Measurements from ENCODE around the gene EEPD1. TPM values are rescaled to one million over a fixed set of nuclear protein-coding genes. Genes with fewer than 3 reads are reported as not detected.

Gene EEPD1
- total and polyA plus RNA-seq, 4 donors = 2.3 to 12.3 (median 7.1) TPM

DNA sequence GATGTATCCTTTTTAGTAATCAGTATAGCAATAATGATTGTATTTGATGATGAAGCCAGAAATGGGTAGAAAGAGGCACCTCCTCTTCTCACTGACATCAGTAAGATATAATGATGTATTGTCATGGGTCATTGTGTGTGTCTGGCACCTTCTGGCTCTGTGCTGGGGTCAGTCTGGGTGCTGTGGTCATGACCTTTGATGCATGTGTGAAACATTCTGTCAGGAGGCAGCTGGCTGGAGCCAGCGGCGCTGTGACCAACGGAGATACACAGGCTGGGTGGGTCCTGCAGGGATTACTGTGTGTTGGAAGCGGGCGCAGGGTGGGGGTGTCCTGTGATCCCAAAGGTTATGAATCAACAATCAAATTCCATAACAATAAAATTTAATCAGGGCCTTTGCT, 35.2 kb downstream of the EEPD1 start:
- Histone ChIP-seq H3K9me3 (ENCODE audit: control insufficient read depth in 4 of 4, low read length in 3 of 4) (no peaks in the 10 kb centered on the region), H3K36me3 (ENCODE audit: control insufficient read depth in 4 of 4, insufficient read depth in 3 of 4, low read depth in 1 of 4, low read length in 3 of 4) (no peaks in the 10 kb centered on the region), H3K9ac (ENCODE audit: low read depth in 1 of 2, low read length in 2 of 2) (no peak overlapping the region), H3K27me3 (ENCODE audit: control insufficient read depth in 4 of 4, insufficient read depth in 4 of 4, low read length in 3 of 4) (no peaks in the 10 kb centered on the region), H3K4me3 (ENCODE audit: low read depth in 1 of 3, low read length in 3 of 3) (no peak overlapping the region), H3K4me1 (ENCODE audit: control insufficient read depth in 4 of 4, insufficient read depth in 4 of 4, low read length in 3 of 4) (peaks cover 0 to 29% (median 12%) of the 10 kb centered on the region in 4 donors), H3K27ac (ENCODE audit: low read depth in 1 of 2, low read length in 2 of 2) (no peak overlapping the region)
- 52% methylated on average over 5 of the region's 5 CpGs for WGBS
- TF ChIP-seq RXRA (IDR thresholded peaks at IDR 0.05) (peak; percentile 90 to 93), HNF4A (conservative IDR thresholded peaks at IDR 0.05) (peak; percentile 51 to 64), NR2F2 (IDR thresholded peaks at IDR 0.05) (peak; percentile 44), EGR1 (IDR thresholded peaks at IDR 0.05; ENCODE audit: low read depth in 2 of 2) (no peak), RAD21 (IDR thresholded peaks at IDR 0.05) (peak; percentile 8 to 46), SP1 (IDR thresholded peaks at IDR 0.05) (peak; percentile 30), HNF4G (IDR thresholded peaks at IDR 0.05) (no peak)
- TF ChIP-seq, protein P1, sequence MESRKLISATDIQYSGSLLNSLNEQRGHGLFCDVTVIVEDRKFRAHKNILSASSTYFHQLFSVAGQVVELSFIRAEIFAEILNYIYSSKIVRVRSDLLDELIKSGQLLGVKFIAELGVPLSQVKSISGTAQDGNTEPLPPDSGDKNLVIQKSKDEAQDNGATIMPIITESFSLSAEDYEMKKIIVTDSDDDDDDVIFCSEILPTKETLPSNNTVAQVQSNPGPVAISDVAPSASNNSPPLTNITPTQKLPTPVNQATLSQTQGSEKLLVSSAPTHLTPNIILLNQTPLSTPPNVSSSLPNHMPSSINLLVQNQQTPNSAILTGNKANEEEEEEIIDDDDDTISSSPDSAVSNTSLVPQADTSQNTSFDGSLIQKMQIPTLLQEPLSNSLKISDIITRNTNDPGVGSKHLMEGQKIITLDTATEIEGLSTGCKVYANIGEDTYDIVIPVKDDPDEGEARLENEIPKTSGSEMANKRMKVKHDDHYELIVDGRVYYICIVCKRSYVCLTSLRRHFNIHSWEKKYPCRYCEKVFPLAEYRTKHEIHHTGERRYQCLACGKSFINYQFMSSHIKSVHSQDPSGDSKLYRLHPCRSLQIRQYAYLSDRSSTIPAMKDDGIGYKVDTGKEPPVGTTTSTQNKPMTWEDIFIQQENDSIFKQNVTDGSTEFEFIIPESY (IDR thresholded peaks at IDR 0.05) = no peak
- no peak for DNase-seq (ENCODE audit: low spot score)

GRCh38 chr7:36188906-36189305, 35.9 kb downstream of the EEPD1 start:
- no peak overlapping the region for H3K4me3 ChIP-seq (ENCODE audit: low read depth in 1 of 3, low read length in 3 of 3)
- WGBS = 86% methylated on average over 4 of the region's 4 CpGs
- no peak for TF ChIP-seq RXRA (IDR thresholded peaks at IDR 0.05)
- TF ChIP-seq GABPA (IDR thresholded peaks at IDR 0.05 in 1 of 2, conservative IDR thresholded peaks at IDR 0.05 in 1 of 2) = no peak
- no peak for TF ChIP-seq ATF3 (IDR thresholded peaks at IDR 0.05)
- TF ChIP-seq EGR1 (IDR thresholded peaks at IDR 0.05; ENCODE audit: low read depth in 2 of 2) = no peak
- no peak for TF ChIP-seq HNF4G (IDR thresholded peaks at IDR 0.05)
- no peak for TF ChIP-seq NR2F2 (IDR thresholded peaks at IDR 0.05)
- TF ChIP-seq, protein P2, sequence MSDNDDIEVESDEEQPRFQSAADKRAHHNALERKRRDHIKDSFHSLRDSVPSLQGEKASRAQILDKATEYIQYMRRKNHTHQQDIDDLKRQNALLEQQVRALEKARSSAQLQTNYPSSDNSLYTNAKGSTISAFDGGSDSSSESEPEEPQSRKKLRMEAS (IDR thresholded peaks at IDR 0.05) = no peak
- TF ChIP-seq FOXA1 (IDR thresholded peaks at IDR 0.05) = no peak
- TF ChIP-seq JUND (IDR thresholded peaks at IDR 0.05) = no peak
- no peak for TF ChIP-seq HNF4A (conservative IDR thresholded peaks at IDR 0.05)
- TF ChIP-seq, protein P3, sequence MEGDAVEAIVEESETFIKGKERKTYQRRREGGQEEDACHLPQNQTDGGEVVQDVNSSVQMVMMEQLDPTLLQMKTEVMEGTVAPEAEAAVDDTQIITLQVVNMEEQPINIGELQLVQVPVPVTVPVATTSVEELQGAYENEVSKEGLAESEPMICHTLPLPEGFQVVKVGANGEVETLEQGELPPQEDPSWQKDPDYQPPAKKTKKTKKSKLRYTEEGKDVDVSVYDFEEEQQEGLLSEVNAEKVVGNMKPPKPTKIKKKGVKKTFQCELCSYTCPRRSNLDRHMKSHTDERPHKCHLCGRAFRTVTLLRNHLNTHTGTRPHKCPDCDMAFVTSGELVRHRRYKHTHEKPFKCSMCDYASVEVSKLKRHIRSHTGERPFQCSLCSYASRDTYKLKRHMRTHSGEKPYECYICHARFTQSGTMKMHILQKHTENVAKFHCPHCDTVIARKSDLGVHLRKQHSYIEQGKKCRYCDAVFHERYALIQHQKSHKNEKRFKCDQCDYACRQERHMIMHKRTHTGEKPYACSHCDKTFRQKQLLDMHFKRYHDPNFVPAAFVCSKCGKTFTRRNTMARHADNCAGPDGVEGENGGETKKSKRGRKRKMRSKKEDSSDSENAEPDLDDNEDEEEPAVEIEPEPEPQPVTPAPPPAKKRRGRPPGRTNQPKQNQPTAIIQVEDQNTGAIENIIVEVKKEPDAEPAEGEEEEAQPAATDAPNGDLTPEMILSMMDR (IDR thresholded peaks at IDR 0.05; ENCODE audit: low read depth, low read length, missing input control) = no peak
- TF ChIP-seq REST (IDR thresholded peaks at IDR 0.05) = no peak
- TF ChIP-seq RAD21 (IDR thresholded peaks at IDR 0.05) = no peak
- no peak for TF ChIP-seq FOXA2 (IDR thresholded peaks at IDR 0.05)
- TF ChIP-seq, protein P1 (IDR thresholded peaks at IDR 0.05) = no peak
- no peak for TF ChIP-seq YY1 (IDR thresholded peaks at IDR 0.05)
- TF ChIP-seq TAF1 (conservative IDR thresholded peaks at IDR 0.05) = no peak
- no peak for TF ChIP-seq SP1 (IDR thresholded peaks at IDR 0.05)
- H3K36me3 ChIP-seq (ENCODE audit: control insufficient read depth in 4 of 4, insufficient read depth in 3 of 4, low read depth in 1 of 4, low read length in 3 of 4) = no peaks in the 10 kb centered on the region
- no peak overlapping the region for H3K27ac ChIP-seq (ENCODE audit: low read depth in 1 of 2, low read length in 2 of 2)
- H3K9ac ChIP-seq (ENCODE audit: low read depth in 1 of 2, low read length in 2 of 2) = no peak overlapping the region
- peaks cover 0 to 29% (median 12%) of the 10 kb centered on the region in 4 donors for H3K4me1 ChIP-seq (ENCODE audit: control insufficient read depth in 4 of 4, insufficient read depth in 4 of 4, low read length in 3 of 4)
- H3K27me3 ChIP-seq (ENCODE audit: control insufficient read depth in 4 of 4, insufficient read depth in 4 of 4, low read length in 3 of 4) = no peaks in the 10 kb centered on the region
- no peak for DNase-seq (ENCODE audit: low spot score)
- H3K9me3 ChIP-seq (ENCODE audit: control insufficient read depth in 4 of 4, low read length in 3 of 4) = no peaks in the 10 kb centered on the region

All from liver (tissue), 9 donors.